Adipose tissue (tissue), 3 donors: ENCODE measurements around the gene GAD2. TPM values are rescaled to one million over a fixed set of nuclear protein-coding genes. Genes with fewer than 3 reads are reported as not detected.

Source experiments
- H3K27ac ChIP-seq: one replicate; pipeline ENCODE4 v1.5.1; 2013; ENCODE audit warnings: low read depth, low read length
- WGBS, 3 donors: extraction: QIAGEN DNeasy Blood & Tissue Kit; methylation state at CpG; one replicate each; pipeline ENCODE4 v1.1.7; 2013; 5-methylcytosine and 5-hydroxymethylcytosine counted together
- polyA plus RNA-seq, 3 donors: library from polyadenylated mRNA; stranded (reverse); fragments of 200-250 nt; gene quantifications; one replicate each; pipeline ENCODE4 v1.2.3, GENCODE V29; 2013
- donor health status: healthy with polysubstance abuse.
- donor health status: Bipolar disorder and iron deficiency.
- donor health status: healthy.

Gene GAD2
- polyA plus RNA-seq, 3 donors, result 5.9 TPM; not detected in 2

DNA sequence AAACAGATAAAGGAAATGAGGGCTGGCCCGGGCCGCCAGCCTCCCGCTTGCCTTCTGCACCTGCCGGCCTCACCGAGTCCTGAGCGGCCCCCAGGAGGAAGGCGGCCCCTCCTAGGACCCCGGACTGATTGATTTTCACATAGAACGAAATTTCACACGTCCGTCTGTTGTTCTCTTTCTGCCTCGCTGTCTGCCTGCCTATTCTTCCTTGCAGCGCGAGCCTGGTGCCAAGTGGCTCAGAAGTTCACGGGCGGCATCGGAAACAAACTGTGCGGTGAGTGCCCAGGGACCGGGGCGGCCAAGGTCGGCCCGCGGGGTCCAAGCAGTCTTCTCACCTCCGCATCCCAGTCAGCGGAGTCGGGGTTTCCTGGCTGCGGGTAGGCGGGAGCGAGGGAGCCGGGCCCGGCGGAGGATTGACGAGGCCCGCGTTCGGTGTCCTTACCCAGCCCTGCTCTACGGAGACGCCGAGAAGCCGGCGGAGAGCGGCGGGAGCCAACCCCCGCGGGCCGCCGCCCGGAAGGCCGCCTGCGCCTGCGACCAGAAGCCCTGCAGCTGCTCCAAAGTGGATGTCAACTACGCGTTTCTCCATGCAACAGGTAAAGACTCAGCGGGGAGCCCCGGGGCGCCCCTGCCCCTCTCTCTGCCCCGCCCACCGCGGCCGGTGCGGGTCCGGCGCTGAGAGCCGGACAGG lies 967 bp downstream of the GAD2 start:
- 1 to 3% (median 2%) methylated on average over 57 to 64 of the region's 64 CpGs for WGBS, 3 donors
- no peak overlapping the region for H3K27ac ChIP-seq

DNA sequence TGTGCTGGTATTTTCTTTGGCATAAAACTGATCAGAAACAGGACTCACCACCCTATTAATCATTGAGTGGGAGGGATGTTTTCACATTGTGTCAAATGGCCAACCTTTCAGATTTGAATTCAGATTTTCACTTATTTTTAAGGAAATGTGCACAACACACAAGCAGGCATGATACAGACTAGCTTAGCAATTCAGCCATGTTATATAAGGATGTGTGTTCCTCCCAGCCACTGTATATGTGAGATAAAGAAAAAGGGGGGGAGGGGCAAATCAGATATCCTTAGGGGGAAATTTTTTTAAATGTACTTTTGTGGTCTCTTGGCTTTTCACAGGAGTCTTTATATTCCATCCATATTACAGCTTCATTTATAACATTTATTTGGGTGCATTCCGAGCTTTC lies 3.1 kb downstream of the GAD2 start:
- H3K27ac ChIP-seq, result no peak overlapping the region
- 45 to 72% (median 45%) methylated on average over 1 of the region's 1 CpG for WGBS, 3 donors

DNA sequence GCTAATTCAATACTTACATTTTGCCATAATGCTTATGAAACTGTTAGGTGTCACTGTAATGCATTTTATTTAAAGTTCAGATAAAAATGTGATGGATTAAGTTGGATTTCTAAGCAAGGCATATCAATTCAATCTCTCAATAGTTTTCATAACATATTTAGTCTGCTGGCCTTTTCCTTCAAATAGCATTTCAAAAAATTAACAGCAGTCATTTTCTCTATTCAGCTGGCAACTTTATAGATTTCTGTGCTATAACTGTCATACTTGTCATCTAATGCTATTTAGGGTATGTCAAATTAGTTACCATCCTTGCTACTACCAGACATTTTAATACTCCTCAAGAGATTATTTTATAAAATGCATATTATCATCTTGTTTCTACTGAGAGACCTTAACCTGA lies 4.3 kb downstream of the GAD2 start:
- no peak overlapping the region for H3K27ac ChIP-seq

DNA sequence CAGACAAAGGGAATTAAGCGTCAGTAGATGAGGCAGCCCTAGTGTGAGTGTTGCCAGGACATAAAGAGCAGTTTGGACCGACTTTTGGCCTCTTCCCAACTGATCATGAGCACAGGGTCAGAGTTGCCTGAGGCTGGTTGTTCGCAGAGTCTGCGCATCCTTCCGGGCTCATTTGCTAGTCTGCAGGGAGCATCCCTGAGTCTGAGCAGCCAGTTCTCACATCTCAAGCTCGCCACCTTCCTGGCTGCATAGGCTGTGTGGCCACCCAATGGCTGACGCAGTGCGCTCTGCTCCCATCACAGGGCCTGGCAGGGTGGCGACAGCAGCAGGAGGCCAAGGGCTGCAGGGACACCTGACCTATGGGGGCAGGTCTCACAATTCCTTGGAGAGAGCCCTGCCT lies 5.0 kb downstream of the GAD2 start:
- 13 to 26% (median 19%) methylated on average over 9 of the region's 9 CpGs for WGBS, 3 donors

DNA sequence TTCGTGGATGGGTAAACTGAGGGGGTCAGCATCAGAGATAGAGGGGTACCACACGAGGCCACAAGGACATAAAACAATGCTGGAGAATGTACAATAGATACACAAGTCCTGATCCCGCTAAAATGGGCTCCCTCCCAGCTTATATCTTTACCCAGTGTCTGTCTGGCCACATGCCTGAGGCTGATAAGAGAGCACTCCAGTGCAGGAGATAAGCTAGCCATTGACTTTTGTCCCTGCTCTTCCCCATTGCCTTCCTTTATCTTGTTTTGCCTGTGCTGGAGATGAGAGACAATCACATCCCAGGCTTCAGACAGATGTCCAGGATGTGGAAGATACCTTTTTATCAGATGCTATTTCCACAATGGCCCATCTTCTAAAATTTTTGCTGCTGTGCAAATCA lies 6.0 kb downstream of the GAD2 start:
- WGBS, 3 donors, result 12 to 39% (median 33%) methylated on average over 3 of the region's 3 CpGs
- no peak overlapping the region for H3K27ac ChIP-seq

More for the DNA sequence above, 5.0 kb downstream of the GAD2 start:
- no peak overlapping the region for H3K27ac ChIP-seq

DNA sequence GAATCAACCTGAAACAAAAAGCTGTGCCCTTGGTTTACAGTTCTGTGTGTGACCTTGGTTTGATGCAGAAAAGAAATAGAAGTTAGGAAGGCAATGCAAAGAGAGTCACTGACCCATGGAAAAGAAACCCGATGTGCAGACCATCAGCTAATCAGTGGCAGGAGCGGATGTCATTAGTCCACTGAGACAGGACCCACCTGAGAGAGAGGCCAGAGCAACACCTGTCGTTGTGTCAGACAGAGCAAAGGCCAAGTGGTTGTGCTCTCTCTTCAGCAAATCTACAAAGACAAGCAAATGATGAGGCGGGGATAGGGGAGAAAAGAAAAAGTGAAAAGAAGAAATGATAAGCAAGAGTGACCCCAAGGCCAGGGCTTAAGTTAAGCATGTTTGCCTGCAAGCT lies 8.7 kb downstream of the GAD2 start:
- WGBS, 3 donors, result 35 to 76% (median 69%) methylated on average over 4 of the region's 4 CpGs
- H3K27ac ChIP-seq, result no peak overlapping the region

DNA sequence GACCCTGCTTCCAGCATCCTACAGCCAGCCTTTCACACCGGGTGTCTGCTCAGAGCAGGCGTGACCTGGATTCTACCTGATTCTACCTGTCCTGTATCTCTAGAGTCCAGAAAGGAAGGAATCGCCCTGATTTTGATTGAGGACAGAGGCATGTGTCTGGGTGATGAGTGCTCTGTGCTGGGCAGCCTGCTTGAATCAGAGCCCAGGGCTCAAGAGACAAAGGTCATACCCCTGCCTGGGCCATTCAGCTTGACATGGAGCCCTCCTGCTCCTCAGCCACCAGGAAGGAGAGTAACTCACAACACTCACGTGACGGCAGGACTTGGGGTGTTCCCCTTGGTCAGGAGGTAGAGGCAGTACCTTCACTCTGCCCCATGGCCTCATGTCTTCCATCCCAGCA lies 11.2 kb downstream of the GAD2 start:
- no peak overlapping the region for H3K27ac ChIP-seq
- WGBS, 3 donors, result 79 to 85% (median 80%) methylated on average over 5 of the region's 5 CpGs

DNA sequence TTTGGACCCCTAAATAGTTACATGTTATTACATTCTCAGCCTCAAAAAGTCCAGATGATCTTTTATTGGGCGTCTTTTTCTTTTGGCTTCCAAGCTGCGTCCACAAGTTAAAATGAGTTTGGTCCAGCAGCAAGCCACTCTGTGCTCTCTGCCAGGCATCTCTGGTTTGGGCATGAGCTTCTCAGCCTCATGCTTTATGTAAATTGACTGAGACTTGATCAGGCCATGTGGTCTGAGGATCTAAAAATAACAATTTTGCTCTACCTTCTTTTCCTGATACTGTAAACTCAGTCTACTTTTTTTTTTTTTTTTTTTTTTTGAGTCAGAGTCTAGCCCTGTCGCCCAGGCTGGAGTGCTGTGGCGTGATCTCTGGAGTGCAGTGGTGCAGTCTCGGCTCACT lies 15.6 kb downstream of the GAD2 start:
- 81 to 90% (median 89%) methylated on average over 5 of the region's 5 CpGs for WGBS, 3 donors
- H3K27ac ChIP-seq, result no peak overlapping the region

DNA sequence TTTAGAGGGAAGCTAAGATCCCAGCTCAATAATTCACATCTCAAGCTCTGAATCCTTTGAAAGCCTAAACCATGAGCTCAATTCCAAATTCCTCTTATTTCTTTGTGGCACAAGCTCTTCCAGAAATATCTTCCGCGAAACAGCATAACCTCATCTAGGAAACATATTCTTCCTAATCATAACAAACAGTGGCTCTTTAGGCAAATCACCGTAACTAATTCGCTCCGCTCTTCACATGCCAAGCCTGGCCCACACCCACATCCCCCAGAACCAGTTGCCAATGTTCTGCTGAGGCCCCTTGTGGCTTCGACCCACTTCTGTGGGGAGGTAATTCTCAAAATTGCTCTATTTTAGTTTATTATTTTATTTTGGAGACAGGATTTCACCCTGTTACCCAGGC lies 19.2 kb downstream of the GAD2 start:
- WGBS, 3 donors, result 82 to 94% (median 92%) methylated on average over 6 of the region's 6 CpGs
- H3K27ac ChIP-seq, result no peak overlapping the region

DNA sequence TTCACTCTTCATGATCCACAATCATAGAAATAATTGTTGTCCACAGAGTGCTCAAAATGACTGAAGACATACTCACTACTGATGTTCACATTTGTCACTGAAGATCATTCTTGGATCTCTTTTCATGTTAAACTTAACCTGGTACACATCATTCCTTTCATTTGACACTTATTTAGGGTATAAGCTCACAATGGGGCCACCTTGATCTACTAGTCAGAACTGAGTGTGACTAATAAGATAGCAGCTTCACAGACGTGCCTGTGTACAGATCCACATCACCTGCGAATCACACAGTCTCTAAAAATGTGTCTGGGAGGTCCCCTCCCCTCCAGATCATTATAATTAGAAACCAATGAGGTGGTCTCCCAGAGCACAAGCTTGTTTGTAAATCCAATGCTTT lies 21.8 kb downstream of the GAD2 start:
- WGBS, 3 donors, result 40 to 64% (median 43%) methylated on average over 2 of the region's 2 CpGs
- H3K27ac ChIP-seq, result no peak overlapping the region

DNA sequence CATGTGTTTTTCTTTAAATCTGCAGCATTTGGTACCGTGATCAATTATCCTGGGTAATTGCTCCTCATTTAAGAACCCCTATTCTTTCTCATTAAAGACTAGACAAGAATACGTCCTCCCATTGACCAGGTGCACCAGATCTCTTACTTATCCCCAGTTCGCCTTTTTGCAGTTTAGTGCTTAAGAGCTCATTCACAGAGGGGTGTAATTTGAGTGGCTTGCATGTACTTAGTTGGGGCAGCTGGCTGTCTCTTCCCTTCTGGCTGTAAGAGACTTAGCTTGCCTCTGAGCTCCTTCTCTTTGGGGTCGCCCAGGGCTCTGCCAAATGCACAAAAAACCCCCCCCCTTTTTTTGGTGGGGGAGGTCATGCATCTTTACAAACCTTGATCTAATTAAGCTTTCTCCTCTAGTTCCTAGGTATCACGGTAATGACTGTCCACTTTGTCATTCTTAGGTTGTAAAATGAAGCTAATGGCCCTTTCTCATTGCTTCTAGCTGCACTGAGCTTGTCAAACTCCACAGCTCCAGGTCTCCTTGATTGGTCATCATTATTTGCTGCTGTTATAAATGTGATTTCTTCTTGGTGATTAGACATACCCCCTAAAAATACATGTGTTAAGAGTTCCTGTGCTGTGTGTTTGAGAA lies 26.3 kb downstream of the GAD2 start:
- WGBS, 3 donors, result 16 to 31% (median 25%) methylated on average over 5 of the region's 5 CpGs
- no peak overlapping the region for H3K27ac ChIP-seq

DNA sequence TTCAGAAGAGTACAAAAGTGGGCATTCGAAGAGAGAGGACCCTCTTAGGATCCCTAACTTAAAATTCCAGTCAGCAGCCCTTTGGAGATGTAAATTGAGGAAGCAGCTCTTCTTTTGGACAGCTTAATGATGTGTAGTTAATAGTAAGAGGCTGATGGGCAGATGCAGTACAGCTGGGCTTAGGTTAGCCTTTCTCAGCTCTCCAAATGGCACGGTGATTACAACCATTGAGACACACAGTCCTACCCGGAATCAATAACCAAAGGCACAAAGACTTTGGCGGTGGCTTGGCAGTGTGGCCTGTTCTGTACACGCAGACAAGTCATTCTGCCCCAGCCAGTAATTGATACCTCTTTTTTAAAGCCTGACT lies 26.8 kb downstream of the GAD2 start:
- 55 to 73% (median 56%) methylated on average over 5 of the region's 5 CpGs for WGBS, 3 donors
- H3K27ac ChIP-seq, result no peak overlapping the region

DNA sequence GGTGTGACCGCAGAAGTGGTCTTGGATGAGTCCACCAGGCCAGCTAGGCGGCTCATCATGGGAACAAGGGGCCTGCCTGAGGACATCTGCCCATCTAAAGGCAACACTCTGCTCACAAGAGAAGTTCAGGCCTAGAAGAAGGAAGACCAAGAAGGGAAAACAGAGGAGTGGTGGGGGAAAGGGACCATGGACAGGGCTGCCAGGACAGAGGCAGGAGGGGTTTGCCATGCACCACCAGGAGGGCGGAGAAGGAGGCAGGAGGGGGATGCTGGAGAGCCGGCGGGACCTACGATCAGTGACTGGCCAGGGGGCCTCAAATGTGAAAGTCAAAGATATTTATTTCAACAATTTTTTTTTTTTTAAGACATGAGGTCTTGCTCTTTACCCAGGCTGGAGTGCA lies 33.1 kb downstream of the GAD2 start:
- 65 to 90% (median 81%) methylated on average over 6 of the region's 6 CpGs for WGBS, 3 donors
- H3K27ac ChIP-seq, result no peak overlapping the region

DNA sequence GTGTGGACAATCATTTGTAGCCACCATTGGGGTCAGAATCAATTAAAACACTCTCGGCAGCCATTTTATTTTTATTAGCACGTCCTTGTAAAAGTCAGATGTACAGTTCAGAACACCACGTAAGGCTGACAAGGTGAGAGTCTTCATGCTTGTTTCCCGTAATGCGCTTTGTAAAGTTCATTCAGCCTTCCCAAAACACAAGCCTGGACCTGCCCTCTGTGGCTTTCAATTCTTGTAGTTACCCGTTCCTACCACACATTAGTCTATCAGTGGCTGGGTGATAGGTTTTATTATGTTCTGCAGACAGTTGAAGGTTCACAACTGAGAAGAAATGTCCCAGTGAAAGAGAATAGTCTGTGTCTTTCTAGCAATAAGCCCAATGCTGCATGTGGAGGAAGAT lies 35.4 kb downstream of the GAD2 start:
- 85 to 91% (median 87%) methylated on average over 6 of the region's 6 CpGs for WGBS, 3 donors
- no peak overlapping the region for H3K27ac ChIP-seq

DNA sequence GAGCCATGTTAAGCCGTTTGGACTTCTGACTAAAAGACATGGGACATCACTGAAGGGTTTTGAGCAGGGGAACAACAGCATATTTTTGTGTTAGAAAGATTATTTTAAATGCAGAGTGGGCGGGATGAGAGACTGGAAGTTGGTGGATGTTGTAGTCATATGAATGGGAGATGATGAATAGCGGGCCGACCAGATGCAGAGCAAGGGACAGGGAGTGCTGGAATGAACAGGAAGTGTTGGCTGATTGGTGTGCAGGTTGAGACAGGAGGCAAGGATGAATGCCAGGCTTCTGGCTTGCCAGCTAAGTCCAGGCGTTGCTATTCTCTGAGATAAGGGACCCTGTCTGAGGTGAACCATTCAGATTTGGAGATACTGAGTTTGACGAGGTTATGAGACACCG lies 38.0 kb downstream of the GAD2 start:
- whole genome bisulfite sequencing, 3 donors, result 64 to 85% (median 74%) methylated on average over 7 of the region's 7 CpGs
- H3K27ac ChIP-seq, result no peak overlapping the region

DNA sequence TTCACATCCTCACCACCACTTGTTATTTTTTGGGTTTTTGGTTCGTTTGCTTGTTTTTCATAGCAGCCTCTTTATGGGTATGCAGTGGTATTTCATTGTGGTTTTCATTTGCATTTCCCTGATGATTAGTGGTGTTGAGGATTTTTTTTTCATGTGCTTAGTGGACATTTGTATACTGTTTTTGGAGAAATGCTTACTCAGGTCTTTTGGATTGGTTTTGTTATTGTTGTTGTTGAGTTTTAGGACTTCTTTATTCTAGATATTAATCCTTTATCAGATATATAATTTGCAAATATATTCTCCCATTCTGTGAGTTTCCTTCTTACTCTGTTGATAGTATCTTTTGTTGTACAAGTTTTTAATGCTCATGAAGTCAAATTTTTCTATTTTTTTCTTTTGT lies 42.8 kb downstream of the GAD2 start:
- WGBS, 3 donors, result 53 to 62% (median 55%) methylated on average over 1 of the region's 1 CpG
- no peak overlapping the region for H3K27ac ChIP-seq

DNA sequence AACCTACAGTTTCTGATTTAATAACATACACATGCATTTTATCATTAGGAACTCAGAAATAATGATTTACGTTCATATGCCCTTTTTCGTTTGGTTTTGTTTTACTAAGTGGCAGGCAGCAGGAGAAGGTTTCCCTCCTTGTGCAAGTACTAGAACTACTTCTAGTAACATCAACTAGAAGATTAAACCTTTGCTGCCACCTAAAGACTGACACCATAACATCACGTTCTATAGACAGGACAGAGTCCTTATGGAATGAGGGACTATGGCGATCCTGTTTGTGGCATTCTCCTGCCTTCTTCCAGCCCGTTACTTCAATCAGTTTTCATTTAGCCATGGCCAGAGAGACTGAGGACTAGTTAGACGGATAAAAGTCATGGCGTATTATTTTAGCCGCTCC lies 53.2 kb downstream of the GAD2 start:
- WGBS, 3 donors, result 29 to 32% (median 30%) methylated on average over 8 of the region's 8 CpGs
- H3K27ac ChIP-seq, result no peak overlapping the region

DNA sequence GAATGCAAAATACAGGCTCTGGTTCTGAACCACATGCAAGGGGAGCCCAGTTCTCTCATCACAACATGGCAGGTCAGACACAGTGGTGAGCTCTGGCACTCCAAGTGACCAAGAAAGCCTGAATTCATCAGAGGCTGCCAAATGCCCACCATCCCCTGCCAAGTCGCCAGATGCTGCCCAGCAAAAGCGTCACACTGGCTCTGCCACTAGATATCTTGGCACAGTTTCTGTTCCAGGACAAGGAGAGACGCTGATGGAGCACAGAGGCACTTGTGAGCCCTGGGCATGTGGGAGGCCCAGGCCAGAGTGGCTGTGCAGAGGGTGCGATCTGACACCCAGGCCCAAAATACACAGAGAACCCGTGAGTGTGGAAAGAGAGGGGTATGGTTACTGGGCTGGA lies 57.8 kb downstream of the GAD2 start:
- H3K27ac ChIP-seq, result no peak overlapping the region
- 62 to 84% (median 82%) methylated on average over 5 of the region's 5 CpGs for WGBS, 3 donors

DNA sequence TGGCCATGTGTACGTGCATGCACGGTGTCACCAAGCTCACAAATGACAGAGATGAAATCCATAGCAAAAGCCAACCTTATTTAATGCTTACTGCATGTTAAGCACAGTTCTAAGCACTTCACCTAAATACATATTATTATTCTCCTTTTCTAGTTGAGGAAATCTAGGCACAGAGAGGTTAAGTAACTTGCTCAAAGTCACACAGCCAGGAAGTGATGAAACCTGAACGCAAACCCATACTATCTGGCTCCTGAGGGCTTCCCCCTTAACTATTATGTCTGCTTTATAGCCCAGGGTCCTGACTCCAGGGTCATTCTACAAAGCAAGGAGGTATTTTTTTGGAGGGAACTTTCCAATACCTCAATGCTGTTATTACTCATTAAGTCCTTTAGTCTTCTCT lies 61.7 kb downstream of the GAD2 start:
- H3K27ac ChIP-seq, result no peak overlapping the region
- WGBS, 3 donors, result 76 to 84% (median 78%) methylated on average over 3 of the region's 3 CpGs

DNA sequence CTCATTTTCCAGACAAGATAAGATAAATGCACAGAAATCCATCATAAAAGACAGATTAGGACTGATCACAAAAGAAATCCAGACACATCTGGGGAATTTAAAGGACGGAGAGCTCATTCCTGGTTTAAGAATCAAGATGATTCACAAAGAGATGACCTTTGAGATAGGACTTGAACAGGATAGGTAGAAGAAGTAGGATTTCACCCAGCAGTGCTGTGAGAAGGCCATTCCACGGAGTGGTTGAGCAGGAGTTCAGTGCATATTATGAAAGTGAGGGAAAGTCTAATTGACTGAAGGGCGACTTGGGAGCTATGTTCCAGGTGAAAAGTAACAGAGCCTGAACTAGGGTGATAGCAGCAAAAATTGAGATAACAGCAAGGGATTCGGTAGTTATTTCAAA lies 73.7 kb downstream of the GAD2 start:
- no peak overlapping the region for H3K27ac ChIP-seq
- 51 to 59% (median 58%) methylated on average over 4 of the region's 4 CpGs for WGBS, 3 donors
